ENCODE results near the gene MSX1. TPM values are rescaled to one million over a fixed set of nuclear protein-coding genes. Genes with fewer than 3 reads are reported as not detected.

MSX1 gene
- total RNA-seq (4.1 and 5.0 TPM in 2 replicates), polyA plus RNA-seq (6.2 and 9.2 TPM in 2 replicates), polyA minus RNA-seq (0.70 TPM in 2 replicates), Bru-seq, nascent RNA (percentile 49 among the genes with signal in this experiment), BruChase-seq, experiment 1, labeled RNA remaining after a 6-hour chase (percentile 30 among the genes with signal in this experiment), BruChase-seq, experiment 2, labeled RNA remaining after a 2-hour chase (percentile 42 among the genes with signal in this experiment)
- polyA plus RNA-seq (2011; cell fraction: cytosol; rRNA removed) = 3.2 and 4.6 TPM in 2 replicates
- polyA plus RNA-seq (2011; cell fraction: nucleus; rRNA removed) = 2.6 and 3.4 TPM in 2 replicates
- 0.63 and 0.66 TPM in 2 replicates for polyA plus RNA-seq (2012)
- polyA minus RNA-seq (2011; cell fraction: cytosol; rRNA and poly(A)+ RNA removed) = 2.7 TPM
- 0.67 and 1.0 TPM in 2 replicates for polyA minus RNA-seq (2011; cell fraction: nucleus; rRNA and poly(A)+ RNA removed)
- long read RNA-seq, partial matches to known transcripts = 0 of 5 reads
- long read RNA-seq, other reads (novel, unspliced or antisense) = 2 of 5 reads

DNA sequence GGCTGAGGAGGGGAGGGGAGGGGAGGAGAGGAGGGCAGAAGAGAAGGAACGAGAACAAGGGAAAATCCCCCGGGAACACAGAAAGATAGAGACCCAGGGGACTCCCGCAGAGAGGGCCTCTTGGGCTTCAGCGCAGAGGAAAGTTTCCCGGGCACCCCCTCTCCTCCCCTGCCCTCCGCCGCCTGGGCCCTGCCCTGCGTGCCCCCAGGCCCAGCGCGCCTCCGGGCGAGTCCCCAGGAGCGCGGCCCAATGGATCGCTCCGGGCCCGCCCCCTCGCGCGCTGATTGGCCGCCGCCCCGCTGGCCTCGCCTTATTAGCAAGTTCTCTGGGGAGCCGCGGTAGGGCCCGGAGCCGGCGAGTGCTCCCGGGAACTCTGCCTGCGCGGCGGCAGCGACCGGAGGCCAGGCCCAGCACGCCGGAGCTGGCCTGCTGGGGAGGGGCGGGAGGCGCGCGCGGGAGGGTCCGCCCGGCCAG, at the start of gene MSX1:
Gene MSX1, plus strand, starts transcription at position 341 of the 474 bp plus-strand sequence. CDS start 235 bp downstream, outside the sequence.
- intact Hi-C loops (cut with micrococcal nuclease) = loop anchor here (2.0 to 10.0 kb wide), 4 partner anchors 179 to 607 kb away; no protein-coding TSS in a partner anchor
- dilution Hi-C loops (cut with MboI; ENCODE audit: extremely low pct_ligation_motif_present, low sequenced_read_pairs) = no loop called here
- H3K4me2 ChIP-seq (ENCODE audit: insufficient read depth, low read length) = peak within 1 kb of the TSS; percentile 90
- TF ChIP-seq POLR2A (IDR thresholded peaks at IDR 0.05; ENCODE audit: low read depth, low read length) (peak; percentile 59), POLR2AphosphoS5 (IDR thresholded peaks at IDR 0.05; ENCODE audit: insufficient read depth, low read depth, low read length) (peak; percentile 37), EZH2 (IDR thresholded peaks at IDR 0.05; ENCODE audit: borderline replicate concordance, low read depth, low read length, severe bottlenecking) (no peak)
- no peaks in the 10 kb centered on the region for H3K9me3 ChIP-seq (replicated peaks; ENCODE audit: control insufficient read depth, insufficient read depth, low read length)
- CTCF ChIA-PET = no interaction called here
- BruUV-seq (replicated peaks) = no TSS peak
- peak; percentile 73 for DNase-seq (ENCODE audit: low read depth, low spot score)
- H3K4me3 ChIP-seq (replicated peaks in 1 of 3; ENCODE audit: insufficient read depth in 1 of 3, low read depth in 1 of 3, low read length in 3 of 3) = peak within 1 kb of the TSS; percentile 35 to 66 (median 61)
- H3K4me1 ChIP-seq (ENCODE audit: control insufficient read depth, extremely low read depth, insufficient read depth, low read length) = peaks cover 15% of the 10 kb centered on the region
- H3K36me3 ChIP-seq (ENCODE audit: control insufficient read depth in 2 of 2, extremely low read depth in 1 of 2, insufficient read depth in 2 of 2, low read length in 2 of 2) = no peaks in the 10 kb centered on the region
- H3K27me3 ChIP-seq (ENCODE audit: control insufficient read depth in 2 of 2, insufficient read depth in 2 of 2, low read length in 2 of 2) = peaks cover 44 to 61% of the 10 kb centered on the region in 2 experiments
- no peaks in the 10 kb centered on the region for H4K20me1 ChIP-seq (replicated peaks; ENCODE audit: control insufficient read depth, extremely low read depth, insufficient read depth, low read length)
- H2AFZ ChIP-seq (ENCODE audit: low read depth, low read length) = peak within 1 kb of the TSS; percentile 81
- no peaks in the 10 kb centered on the region for H3K79me2 ChIP-seq (ENCODE audit: control insufficient read depth, insufficient read depth, low read length)
- H3K9ac ChIP-seq (replicated peaks; ENCODE audit: extremely low read depth, insufficient read depth, low read length) = peak within 1 kb of the TSS; percentile 38
- POLR2A ChIA-PET = no interaction called here
- no peaks in the 10 kb centered on the region for H3K9me1 ChIP-seq (replicated peaks; ENCODE audit: control insufficient read depth, extremely low read depth, insufficient read depth, low read length)
- FAIRE-seq = peak; percentile 79
- no peak within 1 kb of the TSS for H3K27ac ChIP-seq (ENCODE audit: insufficient read depth, low read depth, low read length)

DNA sequence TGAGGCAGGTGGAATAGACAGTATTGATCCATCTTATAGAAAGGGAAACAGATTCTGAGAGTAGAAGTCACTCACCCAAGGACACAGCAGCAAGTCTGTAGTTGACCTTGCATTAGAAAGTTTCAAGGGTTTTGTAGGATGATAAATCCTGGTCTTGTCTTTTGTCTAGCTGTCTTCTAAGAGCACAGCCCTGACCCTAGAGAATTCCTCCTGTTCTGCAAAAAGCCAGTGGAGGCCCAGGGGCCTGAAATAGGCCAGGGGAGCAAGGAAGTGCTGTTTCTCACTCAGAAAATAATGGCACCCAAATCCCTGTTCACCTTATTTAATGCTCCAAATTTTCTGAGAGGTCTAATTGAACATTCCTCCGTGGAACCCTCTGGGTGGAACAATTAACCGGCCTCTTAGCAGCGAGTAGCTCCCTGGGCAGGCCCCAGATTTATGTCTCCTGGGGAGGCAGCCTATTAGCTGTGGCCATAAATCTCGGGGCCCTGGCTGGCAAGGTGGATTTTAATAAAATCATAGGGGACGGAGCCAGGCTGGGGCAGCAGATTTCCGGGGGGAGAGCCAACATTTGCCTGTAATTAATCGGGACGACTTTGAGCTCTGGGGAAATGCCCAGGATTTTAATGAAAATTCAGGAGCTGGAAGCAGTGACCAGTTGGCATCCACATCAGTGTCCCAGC, 49.2 kb upstream of the MSX1 start:
- H3K4me2 ChIP-seq (ENCODE audit: insufficient read depth, low read length) = no peak overlapping the region
- ChIA-PET CTCF (no interaction called here), POLR2A (no interaction called here)
- dilution Hi-C loops (cut with MboI; ENCODE audit: extremely low pct_ligation_motif_present, low sequenced_read_pairs) (no loop called here), intact Hi-C loops (cut with micrococcal nuclease) (no loop called here)
- FAIRE-seq = no peak
- DNase-seq (ENCODE audit: low read depth, low spot score) = no peak
- H3K27me3 ChIP-seq (ENCODE audit: control insufficient read depth in 2 of 2, insufficient read depth in 2 of 2, low read length in 2 of 2) = no peaks in the 10 kb centered on the region
- TF ChIP-seq MAX (IDR thresholded peaks at IDR 0.05; ENCODE audit: insufficient read depth, insufficient read length) (no peak), POLR2AphosphoS5 (IDR thresholded peaks at IDR 0.05; ENCODE audit: insufficient read depth, low read depth, low read length) (no peak), FOS (IDR thresholded peaks at IDR 0.05; ENCODE audit: borderline replicate concordance, insufficient read depth, low read length) (no peak), POLR2A (IDR thresholded peaks at IDR 0.05; ENCODE audit: low read depth, low read length) (no peak), JUN (IDR thresholded peaks at IDR 0.05; ENCODE audit: borderline replicate concordance, insufficient read depth, insufficient read length, low read depth) (no peak), MYC (IDR thresholded peaks at IDR 0.05; ENCODE audit: low read depth, low read length) (no peak), GATA2 (IDR thresholded peaks at IDR 0.05; ENCODE audit: insufficient read depth, insufficient read length, low read depth, low read length) (no peak), EZH2 (IDR thresholded peaks at IDR 0.05; ENCODE audit: borderline replicate concordance, low read depth, low read length, severe bottlenecking) (no peak)
- TF ChIP-seq, protein P1, sequence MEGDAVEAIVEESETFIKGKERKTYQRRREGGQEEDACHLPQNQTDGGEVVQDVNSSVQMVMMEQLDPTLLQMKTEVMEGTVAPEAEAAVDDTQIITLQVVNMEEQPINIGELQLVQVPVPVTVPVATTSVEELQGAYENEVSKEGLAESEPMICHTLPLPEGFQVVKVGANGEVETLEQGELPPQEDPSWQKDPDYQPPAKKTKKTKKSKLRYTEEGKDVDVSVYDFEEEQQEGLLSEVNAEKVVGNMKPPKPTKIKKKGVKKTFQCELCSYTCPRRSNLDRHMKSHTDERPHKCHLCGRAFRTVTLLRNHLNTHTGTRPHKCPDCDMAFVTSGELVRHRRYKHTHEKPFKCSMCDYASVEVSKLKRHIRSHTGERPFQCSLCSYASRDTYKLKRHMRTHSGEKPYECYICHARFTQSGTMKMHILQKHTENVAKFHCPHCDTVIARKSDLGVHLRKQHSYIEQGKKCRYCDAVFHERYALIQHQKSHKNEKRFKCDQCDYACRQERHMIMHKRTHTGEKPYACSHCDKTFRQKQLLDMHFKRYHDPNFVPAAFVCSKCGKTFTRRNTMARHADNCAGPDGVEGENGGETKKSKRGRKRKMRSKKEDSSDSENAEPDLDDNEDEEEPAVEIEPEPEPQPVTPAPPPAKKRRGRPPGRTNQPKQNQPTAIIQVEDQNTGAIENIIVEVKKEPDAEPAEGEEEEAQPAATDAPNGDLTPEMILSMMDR (IDR thresholded peaks at IDR 0.05; ENCODE audit: extremely low read depth in 1 of 2, insufficient read depth in 1 of 2, low read depth in 1 of 2, low read length in 2 of 2) = no peak
- no peak overlapping the region for H3K27ac ChIP-seq (ENCODE audit: insufficient read depth, low read depth, low read length)
- no peaks in the 10 kb centered on the region for H4K20me1 ChIP-seq (replicated peaks; ENCODE audit: control insufficient read depth, extremely low read depth, insufficient read depth, low read length)
- H3K9me1 ChIP-seq (replicated peaks; ENCODE audit: control insufficient read depth, extremely low read depth, insufficient read depth, low read length) = no peaks in the 10 kb centered on the region
- no peak overlapping the region for H3K4me3 ChIP-seq (replicated peaks in 1 of 3; ENCODE audit: insufficient read depth in 1 of 3, low read depth in 1 of 3, low read length in 3 of 3)
- no peaks in the 10 kb centered on the region for H3K9me3 ChIP-seq (replicated peaks; ENCODE audit: control insufficient read depth, insufficient read depth, low read length)
- no peaks in the 10 kb centered on the region for H3K36me3 ChIP-seq (ENCODE audit: control insufficient read depth in 2 of 2, extremely low read depth in 1 of 2, insufficient read depth in 2 of 2, low read length in 2 of 2)
- no peaks in the 10 kb centered on the region for H3K4me1 ChIP-seq (ENCODE audit: control insufficient read depth, extremely low read depth, insufficient read depth, low read length)
- H3K9ac ChIP-seq (replicated peaks; ENCODE audit: extremely low read depth, insufficient read depth, low read length) = no peak overlapping the region
- H3K79me2 ChIP-seq (ENCODE audit: control insufficient read depth, insufficient read depth, low read length) = no peaks in the 10 kb centered on the region
- no TSS peak for BruUV-seq (replicated peaks)
- H2AFZ ChIP-seq (ENCODE audit: low read depth, low read length) = no peak overlapping the region
